Brain microvascular endothelial cell (primary cell): Measurements from ENCODE around the gene ATRN.

Source experiments
- DNase-seq: peaks from one replicate; pipeline ENCODE4 v3.0.0-alpha.2; 2020
- H3K27ac ChIP-seq: fragments of 250-450 bp; sonication (Bioruptor Pico); 2 replicates; pipeline ENCODE4 v1.5.1; 2020; ENCODE audit warnings: mild to moderate bottlenecking, moderate library complexity
- H3K27me3 ChIP-seq: fragments of 250-450 bp; sonication (Bioruptor Pico); replicated peaks from 2 replicates; pipeline ENCODE4 v1.5.1; 2020; ENCODE audit warnings: mild to moderate bottlenecking
- H3K36me3 ChIP-seq: fragments of 250-450 bp; sonication (Bioruptor Pico); replicated peaks from 2 replicates; pipeline ENCODE4 v1.5.1; 2020; ENCODE audit warnings: mild to moderate bottlenecking
- H3K4me3 ChIP-seq: 2 replicates; pipeline ENCODE4 v1.5.1; 2011; ENCODE audit warnings: low read depth, mild to moderate bottlenecking, control low read depth, low read length, moderate library complexity
- in situ Hi-C: cut with HindIII; loops from 2 replicates; pipeline ENCODE4 v1.10.0; 2017; ENCODE audit warnings: low sequenced_read_pairs, low pct_ligation_motif_present
- TF ChIP-seq, protein P1 (sequence below): IDR thresholded peaks from 2 replicates; pipeline ENCODE4 v1.5.1; 2011; ENCODE audit warnings: low read depth, mild to moderate bottlenecking, moderate library complexity, low read length, control low read depth, inconsistent platforms; ENCODE audit errors: missing control alignments

Gene ATRN

DNA sequence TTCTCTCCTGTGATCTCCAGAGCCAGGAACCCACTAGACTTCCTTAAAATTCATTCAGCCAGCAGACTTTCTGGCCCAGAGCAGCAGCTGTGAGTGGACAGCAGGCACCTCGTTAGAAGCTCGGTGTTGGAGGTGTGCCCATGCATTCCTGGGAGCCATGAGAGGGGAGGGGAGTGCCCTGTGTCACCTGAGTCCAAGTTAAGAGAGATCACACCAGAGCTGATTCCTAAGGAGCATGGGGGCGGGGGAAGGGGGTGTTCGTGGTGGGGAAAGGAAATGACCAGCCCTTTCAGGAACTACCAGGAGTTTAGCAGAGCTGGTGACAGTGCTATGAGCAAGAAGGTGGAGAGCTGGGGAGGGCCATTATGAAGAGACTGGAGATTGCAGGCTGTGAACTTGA is 145.4 kb downstream of the ATRN start:
- DNase-seq: no peak

DNA sequence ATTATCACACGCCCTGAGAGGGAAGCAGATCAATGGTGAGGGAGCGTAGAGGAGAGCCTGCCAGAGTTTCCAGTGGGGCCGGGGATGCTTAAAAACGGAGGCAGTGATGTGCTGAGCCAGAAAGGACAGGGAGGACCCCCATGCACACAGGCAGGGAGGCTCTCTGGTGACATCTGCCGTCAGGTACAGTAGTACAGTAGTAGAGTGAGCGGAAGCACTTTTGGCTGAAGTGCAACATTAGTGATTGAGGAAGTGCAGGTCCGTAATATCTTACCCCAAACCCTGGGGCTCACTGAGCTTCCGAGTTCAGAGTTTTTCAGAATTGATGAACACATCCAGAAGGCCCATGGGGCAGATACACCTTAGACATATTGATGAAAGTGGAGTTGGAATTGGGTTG is 150.3 kb downstream of the ATRN start:
- Histone ChIP-seq H3K4me3 (no peak overlapping the region), H3K27me3 (no peaks in the 10 kb centered on the region), H3K27ac (no peak overlapping the region), H3K36me3 (no peaks in the 10 kb centered on the region)
- TF ChIP-seq, protein P1, sequence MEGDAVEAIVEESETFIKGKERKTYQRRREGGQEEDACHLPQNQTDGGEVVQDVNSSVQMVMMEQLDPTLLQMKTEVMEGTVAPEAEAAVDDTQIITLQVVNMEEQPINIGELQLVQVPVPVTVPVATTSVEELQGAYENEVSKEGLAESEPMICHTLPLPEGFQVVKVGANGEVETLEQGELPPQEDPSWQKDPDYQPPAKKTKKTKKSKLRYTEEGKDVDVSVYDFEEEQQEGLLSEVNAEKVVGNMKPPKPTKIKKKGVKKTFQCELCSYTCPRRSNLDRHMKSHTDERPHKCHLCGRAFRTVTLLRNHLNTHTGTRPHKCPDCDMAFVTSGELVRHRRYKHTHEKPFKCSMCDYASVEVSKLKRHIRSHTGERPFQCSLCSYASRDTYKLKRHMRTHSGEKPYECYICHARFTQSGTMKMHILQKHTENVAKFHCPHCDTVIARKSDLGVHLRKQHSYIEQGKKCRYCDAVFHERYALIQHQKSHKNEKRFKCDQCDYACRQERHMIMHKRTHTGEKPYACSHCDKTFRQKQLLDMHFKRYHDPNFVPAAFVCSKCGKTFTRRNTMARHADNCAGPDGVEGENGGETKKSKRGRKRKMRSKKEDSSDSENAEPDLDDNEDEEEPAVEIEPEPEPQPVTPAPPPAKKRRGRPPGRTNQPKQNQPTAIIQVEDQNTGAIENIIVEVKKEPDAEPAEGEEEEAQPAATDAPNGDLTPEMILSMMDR: no peak
- in situ Hi-C loops: no loop called here
- DNase-seq: no peak

More for the DNA sequence above, 145.4 kb downstream of the ATRN start:
- no peaks in the 10 kb centered on the region for H3K27me3 ChIP-seq
- in situ Hi-C loops: no loop called here
- no peak overlapping the region for H3K4me3 ChIP-seq
- no peak overlapping the region for H3K27ac ChIP-seq
- H3K36me3 ChIP-seq: no peaks in the 10 kb centered on the region
- TF ChIP-seq, protein P1: no peak

DNA sequence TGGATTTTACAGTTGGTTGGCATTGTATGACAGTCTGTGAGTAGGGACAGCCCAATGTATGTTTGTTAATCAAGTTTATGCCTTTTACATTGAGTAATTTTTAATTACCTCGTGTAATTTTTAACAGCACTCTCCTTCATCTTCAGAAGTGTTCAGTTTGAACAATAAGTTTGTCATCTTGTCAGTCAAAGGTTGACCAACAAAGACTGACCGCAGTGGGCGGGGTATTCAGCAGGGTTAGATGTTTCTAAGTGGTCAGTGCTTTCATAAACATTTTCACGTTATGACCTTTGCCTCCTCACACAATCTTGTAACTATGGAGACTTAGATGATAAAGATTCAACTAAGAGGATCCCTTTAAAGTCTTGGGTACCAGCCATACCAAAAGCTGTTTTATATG is 151.6 kb downstream of the ATRN start:
- H3K36me3 ChIP-seq: no peaks in the 10 kb centered on the region
- no peak overlapping the region for H3K27ac ChIP-seq
- in situ Hi-C loops: no loop called here
- no peaks in the 10 kb centered on the region for H3K27me3 ChIP-seq
- TF ChIP-seq, protein P1: no peak
- DNase-seq: no peak
- no peak overlapping the region for H3K4me3 ChIP-seq

DNA sequence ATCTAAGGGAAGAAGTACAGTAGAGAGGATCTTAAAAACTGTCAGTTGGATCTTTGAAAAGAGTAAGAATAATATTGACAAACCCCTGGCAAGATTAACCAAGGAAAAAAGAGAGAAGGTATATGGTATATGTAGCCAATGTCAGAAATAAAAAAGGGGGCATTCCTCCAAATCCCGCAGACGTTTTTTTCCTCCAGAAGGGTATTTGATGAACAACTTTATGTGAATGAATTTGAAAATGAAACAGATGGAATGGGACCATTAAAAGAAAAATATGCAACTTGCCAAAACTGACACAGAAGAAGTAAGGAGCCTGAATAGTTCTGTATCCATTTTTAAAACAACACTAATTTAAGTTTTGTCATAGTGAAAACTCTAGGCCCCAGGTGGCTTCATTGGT is 156.7 kb downstream of the ATRN start:
- no peaks in the 10 kb centered on the region for H3K27me3 ChIP-seq
- H3K27ac ChIP-seq: no peak overlapping the region
- H3K4me3 ChIP-seq: no peak overlapping the region
- TF ChIP-seq, protein P1: no peak
- in situ Hi-C loops: no loop called here
- H3K36me3 ChIP-seq: no peaks in the 10 kb centered on the region
- DNase-seq: no peak

DNA sequence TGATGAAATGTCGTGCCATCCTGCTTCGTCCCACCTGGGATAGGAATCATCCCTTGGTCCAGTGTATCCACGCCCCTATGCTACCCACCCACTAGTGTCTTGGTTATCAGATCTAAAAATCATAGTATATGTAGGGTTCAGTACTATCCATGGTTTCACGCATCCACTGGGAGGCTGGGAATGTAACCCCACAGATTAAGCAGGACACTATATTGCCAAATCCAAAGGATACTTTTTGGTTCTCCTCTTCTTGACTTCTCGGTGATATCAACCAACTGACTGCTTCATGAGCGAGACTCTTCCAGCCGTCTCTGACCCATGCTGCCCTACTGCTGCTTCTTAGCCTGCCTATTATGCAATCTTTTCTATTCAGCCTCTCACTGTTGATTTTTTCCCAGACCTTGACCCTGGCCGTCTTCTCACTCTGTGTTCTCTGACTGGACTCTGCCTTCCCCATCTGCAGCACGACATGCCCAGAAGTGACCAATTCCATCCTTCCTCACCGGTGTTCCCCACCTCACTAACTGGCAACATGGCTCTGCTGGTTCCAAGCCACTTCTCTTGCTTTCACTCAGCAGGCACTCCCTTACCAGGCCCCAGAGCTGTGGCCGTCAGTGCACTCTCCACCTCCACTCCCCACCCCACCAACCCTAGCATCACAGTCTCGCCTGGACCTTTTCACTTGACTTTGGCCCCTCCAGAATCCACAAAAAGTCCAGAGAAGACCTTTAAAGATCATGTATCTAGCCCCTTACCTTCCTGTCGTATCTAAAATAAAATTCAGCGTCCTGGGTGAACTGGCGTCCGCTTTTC is 157.9 kb downstream of the ATRN start:
- in situ Hi-C loops: no loop called here
- H3K27ac ChIP-seq: no peak overlapping the region
- no peaks in the 10 kb centered on the region for H3K27me3 ChIP-seq
- no peak overlapping the region for H3K4me3 ChIP-seq
- TF ChIP-seq, protein P1: no peak
- H3K36me3 ChIP-seq: no peaks in the 10 kb centered on the region
- DNase-seq: no peak

DNA sequence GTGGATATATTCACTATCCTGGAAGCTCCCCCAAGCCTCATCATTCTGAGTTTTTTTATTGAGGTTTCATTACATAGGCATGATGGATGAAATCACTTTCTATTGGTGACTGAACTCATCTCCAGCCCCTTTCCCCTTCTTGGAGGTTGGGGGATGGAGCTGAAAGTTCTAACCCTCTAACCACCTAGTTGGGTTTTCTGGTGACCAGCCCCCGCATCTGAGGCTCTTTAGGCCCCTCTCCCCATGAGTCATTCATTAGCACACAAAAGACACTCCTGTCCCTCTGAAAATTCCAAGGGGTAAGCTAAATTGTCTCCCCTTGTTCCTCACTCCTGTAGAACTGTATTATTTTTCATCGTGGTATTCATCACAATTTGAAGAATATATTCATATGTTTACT is 159.1 kb downstream of the ATRN start:
- no peaks in the 10 kb centered on the region for H3K27me3 ChIP-seq
- no peak overlapping the region for H3K4me3 ChIP-seq
- no peak for DNase-seq
- TF ChIP-seq, protein P1: no peak
- H3K36me3 ChIP-seq: no peaks in the 10 kb centered on the region
- H3K27ac ChIP-seq: no peak overlapping the region
- in situ Hi-C loops: no loop called here
